Measurements from ENCODE around the gene DHRSX.

GRCh38 chrX:2228536-2228935 is 272.2 kb downstream of the DHRSX start:
- TF ChIP-seq CTCF (IDR thresholded peaks at IDR 0.05; ENCODE audit: insufficient read depth, low read depth, low read length) (no peak), EZH2 (IDR thresholded peaks at IDR 0.05; ENCODE audit: insufficient read depth, low read length) (no peak)
